ACC112 (cell line): ENCODE results near the gene CAPZA2.
"Not testable (repeated sequence)": the region's sequence is repeated elsewhere in the genome, so short reads cannot be mapped to it uniquely, and the experiment has no call there.

ENCODE experiments used
- H2AFZ ChIP-seq: fragments of 200-600 bp; sonication (generic); one replicate; pipeline ENCODE4 v1.6.0; 2017; ENCODE audit warnings: antibody characterized with exemption, low read length; ENCODE audit not compliant: unreplicated experiment
- H3K27ac ChIP-seq: fragments of 200-600 bp; sonication (generic); 2 replicates; pipeline ENCODE4 v1.5.1; 2014; ENCODE audit warnings: low read depth, mild to moderate bottlenecking, antibody characterized with exemption, low read length, moderate library complexity
- H3K27me3 ChIP-seq: fragments of 200-600 bp; sonication (generic); 2 replicates; pipeline ENCODE4 v1.6.1; 2014; ENCODE audit warnings: mild to moderate bottlenecking, antibody characterized with exemption, low read length, moderate library complexity, mixed read lengths; ENCODE audit not compliant: insufficient read depth
- H3K36me3 ChIP-seq: fragments of 200-600 bp; sonication (generic); 2 replicates; pipeline ENCODE4 v1.6.1; 2016; ENCODE audit warnings: mild to moderate bottlenecking, antibody characterized with exemption, low read length, moderate library complexity, mixed read lengths; ENCODE audit not compliant: insufficient read depth
- H3K4me1 ChIP-seq: fragments of 200-600 bp; sonication (generic); one replicate; pipeline ENCODE4 v1.6.1; 2016; ENCODE audit warnings: low read length, mixed read lengths; ENCODE audit not compliant: insufficient read depth, unreplicated experiment, control insufficient read depth
- H3K4me3 ChIP-seq: fragments of 200-600 bp; sonication (generic); 2 replicates; pipeline ENCODE4 v1.5.1; 2014; ENCODE audit warnings: mild to moderate bottlenecking, low read depth, low read length
- H3K79me2 ChIP-seq: fragments of 200-600 bp; sonication (generic); one replicate; pipeline ENCODE4 v1.6.0; 2016; ENCODE audit warnings: low read length; ENCODE audit not compliant: control insufficient read depth, unreplicated experiment, insufficient read depth

CAPZA2 gene

DNA sequence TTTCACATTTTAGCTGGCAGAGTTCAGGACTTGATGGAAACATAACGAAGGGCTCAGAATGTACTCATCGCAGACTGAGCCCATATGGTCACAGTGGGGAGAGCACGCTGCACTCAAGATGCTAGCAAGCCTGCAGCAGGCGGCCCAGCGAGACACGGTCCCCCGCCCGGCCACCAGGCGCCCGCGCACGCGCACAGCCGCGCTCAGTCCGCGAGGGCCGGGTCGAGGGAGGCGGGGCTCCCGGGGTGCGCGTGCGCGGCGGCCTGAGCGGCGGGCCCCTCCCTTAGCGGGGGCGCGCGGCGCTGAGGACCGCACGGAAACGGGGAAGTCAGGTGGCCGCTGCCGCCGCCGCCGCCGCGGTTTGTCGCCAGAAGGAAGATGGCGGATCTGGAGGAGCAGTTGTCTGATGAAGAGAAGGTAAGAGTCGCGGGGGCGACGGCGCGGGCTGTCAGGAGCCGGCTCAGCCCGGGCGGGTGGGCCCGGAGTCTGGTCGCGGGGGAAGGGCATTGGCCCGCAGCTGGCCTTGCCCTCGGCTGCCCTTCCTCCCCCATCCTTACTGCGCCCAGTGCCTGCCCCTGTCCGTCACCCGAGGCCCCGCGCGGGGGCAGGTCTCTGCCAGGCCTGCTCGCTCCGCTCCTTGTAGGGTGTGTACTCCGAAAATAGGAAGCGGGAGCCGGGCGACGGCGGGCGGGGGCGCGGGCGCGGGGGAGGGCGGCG lies at the start of gene CAPZA2:
TSS of gene CAPZA2 (plus strand) at position 354 of the 717 bp plus-strand sequence. CDS start at position 379, 25 bp downstream.
- H3K27me3 ChIP-seq, result no peaks in the 10 kb centered on the region
- H3K27ac ChIP-seq, result peak within 1 kb of the TSS; percentile 90
- no peaks in the 10 kb centered on the region for H3K36me3 ChIP-seq
- H3K4me1 ChIP-seq, result peaks cover 15% of the 10 kb centered on the region
- peaks cover 49% of the 10 kb centered on the region for H3K79me2 ChIP-seq
- peak within 1 kb of the TSS; percentile 79 for H3K4me3 ChIP-seq
- peak within 1 kb of the TSS; percentile 92 for H2AFZ ChIP-seq

- no peaks in the 10 kb centered on the region for H3K36me3 ChIP-seq
- no peak overlapping the region for H3K4me3 ChIP-seq
- H3K79me2 ChIP-seq, result no peaks in the 10 kb centered on the region
- H2AFZ ChIP-seq, result no peak overlapping the region
- H3K4me1 ChIP-seq, result peaks cover 11% of the 10 kb centered on the region
- no peak overlapping the region for H3K27ac ChIP-seq
- H3K27me3 ChIP-seq, result no peaks in the 10 kb centered on the region
Measured at GRCh38 chr7:116812860-116813259, 49.5 kb upstream of the CAPZA2 start.

DNA sequence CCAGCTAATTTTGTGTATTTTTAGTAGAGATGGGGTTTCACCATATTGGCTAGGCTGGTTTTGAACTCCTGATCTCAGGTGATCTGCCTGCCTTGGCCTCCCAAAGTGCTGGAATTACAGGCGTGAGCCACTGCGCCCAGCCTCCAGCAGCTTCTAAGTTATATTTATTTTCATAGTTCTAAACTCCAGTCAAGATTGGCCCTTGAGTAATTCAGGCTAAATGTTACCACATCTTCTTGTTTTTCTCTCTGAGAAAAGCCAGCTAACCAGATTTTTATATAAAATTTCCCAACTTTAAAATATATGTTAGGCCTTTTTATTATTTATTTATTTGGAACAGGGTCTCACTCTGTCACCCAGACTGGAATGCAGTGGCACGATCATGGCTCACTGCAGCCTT lies 49.0 kb upstream of the CAPZA2 start:
- H2AFZ ChIP-seq, H3K36me3 ChIP-seq, H3K27ac ChIP-seq, H3K79me2 ChIP-seq, H3K4me3 ChIP-seq, H3K27me3 ChIP-seq: not testable (repeated sequence)
- peaks cover 11% of the 10 kb centered on the region for H3K4me1 ChIP-seq

- Histone ChIP-seq H3K27ac (no peak overlapping the region), H3K79me2 (no peaks in the 10 kb centered on the region), H3K36me3 (no peaks in the 10 kb centered on the region), H3K4me1 (peaks cover 8% of the 10 kb centered on the region), H3K4me3 (no peak overlapping the region), H2AFZ (no peak overlapping the region), H3K27me3 (no peaks in the 10 kb centered on the region)
Measured at GRCh38 chr7:116815041-116815440, 47.3 kb upstream of the CAPZA2 start.

- H3K79me2 ChIP-seq, result no peaks in the 10 kb centered on the region
- H2AFZ ChIP-seq, result no peak overlapping the region
- H3K27me3 ChIP-seq, result peaks cover 4% of the 10 kb centered on the region
- H3K4me1 ChIP-seq, result no peaks in the 10 kb centered on the region
- H3K4me3 ChIP-seq, result no peak overlapping the region
- no peak overlapping the region for H3K27ac ChIP-seq
- H3K36me3 ChIP-seq, result no peaks in the 10 kb centered on the region
Measured at GRCh38 chr7:116820149-116820548, 42.2 kb upstream of the CAPZA2 start.

DNA sequence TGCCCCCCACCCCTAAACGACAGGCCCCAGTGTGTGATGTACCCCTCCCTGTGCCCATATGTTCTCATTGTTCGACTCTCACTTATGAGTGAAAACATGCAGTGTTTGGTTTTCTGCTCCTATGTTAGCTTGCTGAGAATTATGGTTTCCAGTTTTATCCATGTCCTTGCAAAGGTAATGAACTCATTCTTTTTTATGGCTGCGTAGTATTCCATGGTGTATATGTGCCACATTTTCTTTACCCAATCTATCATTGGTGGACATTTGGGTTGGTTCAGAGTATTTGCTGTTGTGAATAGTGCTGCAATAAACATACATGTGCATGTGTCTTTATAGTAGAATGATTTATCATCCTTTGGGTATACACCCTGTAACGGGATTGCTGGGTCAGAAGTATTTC lies 40.7 kb upstream of the CAPZA2 start:
- not testable (repeated sequence) for H3K27me3 ChIP-seq, H3K79me2 ChIP-seq, H3K4me1 ChIP-seq, H3K36me3 ChIP-seq, H3K27ac ChIP-seq, H3K4me3 ChIP-seq, H2AFZ ChIP-seq

- H3K27me3 ChIP-seq, result peaks cover 4% of the 10 kb centered on the region
- H3K27ac ChIP-seq, result no peak overlapping the region
- no peaks in the 10 kb centered on the region for H3K4me1 ChIP-seq
- no peaks in the 10 kb centered on the region for H3K36me3 ChIP-seq
- H3K79me2 ChIP-seq, result no peaks in the 10 kb centered on the region
- no peak overlapping the region for H3K4me3 ChIP-seq
- H2AFZ ChIP-seq, result no peak overlapping the region
Measured at GRCh38 chr7:116824449-116824848, 37.9 kb upstream of the CAPZA2 start.

DNA sequence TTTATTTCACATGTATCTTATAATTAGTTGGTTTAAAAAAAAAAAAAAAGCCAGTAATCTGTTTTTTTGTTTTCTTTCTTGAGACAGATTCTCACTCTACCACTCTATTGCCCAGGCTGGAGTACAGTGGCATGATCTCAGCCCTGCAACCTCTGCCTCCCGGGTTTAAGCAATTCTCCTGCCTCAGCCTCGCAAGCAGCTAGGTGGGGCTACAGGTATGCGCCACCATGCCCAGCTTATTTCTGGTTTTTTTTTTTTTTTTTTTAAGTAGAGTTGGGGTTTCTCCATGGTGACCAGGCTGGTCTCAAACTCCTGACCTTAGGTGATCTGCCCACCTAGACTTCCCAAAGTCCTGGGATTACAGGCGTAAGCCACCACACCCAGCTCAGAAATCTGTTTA lies 34.1 kb upstream of the CAPZA2 start:
- H3K36me3 ChIP-seq, result no peaks in the 10 kb centered on the region
- no peaks in the 10 kb centered on the region for H3K4me1 ChIP-seq
- H3K27ac ChIP-seq, result no peak overlapping the region
- H2AFZ ChIP-seq, result no peak overlapping the region
- no peak overlapping the region for H3K4me3 ChIP-seq
- peaks cover 4% of the 10 kb centered on the region for H3K27me3 ChIP-seq
- no peaks in the 10 kb centered on the region for H3K79me2 ChIP-seq

DNA sequence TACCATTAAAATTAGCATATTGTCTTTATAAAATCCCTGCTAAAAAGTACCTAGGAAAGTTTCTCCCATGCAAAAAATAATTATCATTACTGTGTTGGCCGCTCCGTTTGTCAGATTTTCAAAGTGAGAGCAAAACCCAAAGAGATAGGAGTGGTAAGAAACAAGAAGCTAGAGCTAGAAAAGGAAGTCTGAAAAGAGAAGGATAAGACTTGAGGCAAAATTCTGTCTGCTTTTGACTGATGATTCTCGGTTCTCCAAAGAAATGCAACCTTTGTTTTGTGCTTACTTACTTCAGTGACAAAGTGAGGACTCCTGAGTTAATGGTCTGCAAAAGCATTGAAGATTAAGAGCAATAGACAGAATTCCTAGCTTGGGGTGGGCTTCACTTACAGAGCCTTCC lies 33.3 kb upstream of the CAPZA2 start:
- no peak overlapping the region for H3K27ac ChIP-seq
- no peaks in the 10 kb centered on the region for H3K36me3 ChIP-seq
- no peaks in the 10 kb centered on the region for H3K4me1 ChIP-seq
- H3K27me3 ChIP-seq, result peaks cover 4% of the 10 kb centered on the region
- peak overlapping the region; percentile 69 for H2AFZ ChIP-seq
- H3K79me2 ChIP-seq, result no peaks in the 10 kb centered on the region
- H3K4me3 ChIP-seq, result no peak overlapping the region

DNA sequence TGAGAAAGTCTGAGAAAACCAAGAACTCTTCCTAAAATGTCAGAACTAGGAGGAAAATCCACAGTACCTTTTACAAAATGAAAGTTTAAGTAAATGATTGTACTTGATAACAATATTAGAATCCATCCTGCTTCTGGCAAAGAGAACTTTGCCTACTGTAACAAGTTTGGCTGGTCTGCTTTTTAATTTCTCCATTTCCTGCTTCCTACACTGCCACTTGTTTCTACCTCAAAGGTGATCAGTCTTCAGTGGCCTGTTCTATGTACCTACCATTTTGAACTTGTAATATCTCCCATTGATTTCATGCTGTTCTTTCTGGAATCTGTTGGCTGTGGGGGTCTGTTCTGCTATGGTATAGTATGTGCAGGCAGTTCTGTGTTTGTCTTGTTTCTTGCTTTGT lies 32.9 kb upstream of the CAPZA2 start:
- peaks cover under 1% of the 10 kb centered on the region for H3K27me3 ChIP-seq
- no peak overlapping the region for H3K4me3 ChIP-seq
- H3K79me2 ChIP-seq, result no peaks in the 10 kb centered on the region
- no peaks in the 10 kb centered on the region for H3K4me1 ChIP-seq
- no peaks in the 10 kb centered on the region for H3K36me3 ChIP-seq
- H2AFZ ChIP-seq, result peak overlapping the region; percentile 69
- H3K27ac ChIP-seq, result no peak overlapping the region

- Histone ChIP-seq H3K79me2 (no peaks in the 10 kb centered on the region), H3K36me3 (no peaks in the 10 kb centered on the region), H3K27ac (no peak overlapping the region), H3K4me1 (peaks cover 8% of the 10 kb centered on the region), H2AFZ (no peak overlapping the region), H3K4me3 (no peak overlapping the region), H3K27me3 (no peaks in the 10 kb centered on the region)
Measured at GRCh38 chr7:116832692-116833091, 29.7 kb upstream of the CAPZA2 start.
